Measurements from ENCODE around the gene SCG5. TPM values are rescaled to one million over a fixed set of nuclear protein-coding genes. Genes with fewer than 3 reads are reported as not detected.

The SCG5 gene
- total RNA-seq, 1 donor from 2014 or later = 25.1 TPM

GRCh38 chr15:32646291-32646690 is 4.8 kb downstream of the SCG5 start:
- Mint-ChIP-seq H3K36me3 (ENCODE audit: low read depth) (peaks cover 5% of the 10 kb centered on the region), H3K27ac (ENCODE audit: unreplicated experiment) (no peak overlapping the region), H3K27me3 (ENCODE audit: low read depth) (no peaks in the 10 kb centered on the region), H3K4me1 (peaks cover 14% of the 10 kb centered on the region), H3K9me3 (no peaks in the 10 kb centered on the region), H3K4me3 (no peak overlapping the region)
- TF ChIP-seq CTCF (conservative IDR thresholded peaks at IDR 0.05) = no peak
- no peak for DNase-seq (ENCODE audit: low read depth, low spot score)

GRCh38 chr15:32649342-32649741 is 7.8 kb downstream of the SCG5 start:
- DNase-seq (ENCODE audit: low read depth, low spot score) = no peak

DNA sequence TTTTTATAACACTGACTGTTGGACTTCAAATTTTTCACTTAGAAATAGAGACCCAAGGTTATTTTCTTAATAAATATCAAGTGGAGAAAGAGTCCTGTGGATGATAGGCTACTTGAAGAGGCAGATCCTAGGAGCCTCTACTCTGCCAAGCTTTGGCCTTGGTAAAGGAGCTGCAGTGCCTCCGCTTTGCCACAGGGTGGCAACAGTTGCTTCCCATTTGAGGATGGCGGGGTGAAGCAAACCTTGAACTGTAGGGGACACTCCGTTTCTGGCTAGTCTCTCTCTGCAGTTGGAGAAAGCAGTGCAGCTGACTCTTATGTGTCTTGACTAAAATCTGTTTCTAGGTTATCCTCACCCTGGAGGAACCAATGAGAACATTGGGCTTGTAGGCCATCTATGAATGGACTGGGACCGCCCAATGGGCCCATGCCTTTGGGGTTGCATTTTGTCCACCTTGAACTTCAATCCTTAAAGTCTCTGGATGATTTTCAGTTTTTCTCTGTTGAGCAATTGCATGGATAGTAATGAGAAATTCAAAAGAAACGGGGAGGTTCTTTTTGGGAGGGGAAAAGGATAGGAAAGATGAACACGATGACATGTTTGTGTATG is 9.8 kb downstream of the SCG5 start:
- no peaks in the 10 kb centered on the region for H3K4me1 Mint-ChIP-seq
- DNase-seq (ENCODE audit: low read depth, low spot score) = peak; percentile 48
- peak; percentile 77 for TF ChIP-seq CTCF (conservative IDR thresholded peaks at IDR 0.05)

More at GRCh38 chr15:32649342-32649741, 7.8 kb downstream of the SCG5 start:
- no peaks in the 10 kb centered on the region for H3K27me3 Mint-ChIP-seq (ENCODE audit: low read depth)
- no peak overlapping the region for H3K27ac Mint-ChIP-seq (ENCODE audit: unreplicated experiment)
- no peaks in the 10 kb centered on the region for H3K9me3 Mint-ChIP-seq
- no peak overlapping the region for H3K4me3 Mint-ChIP-seq
- no peaks in the 10 kb centered on the region for H3K4me1 Mint-ChIP-seq
- peaks cover 4% of the 10 kb centered on the region for H3K36me3 Mint-ChIP-seq (ENCODE audit: low read depth)
- TF ChIP-seq CTCF (conservative IDR thresholded peaks at IDR 0.05) = peak; percentile 46

DNA sequence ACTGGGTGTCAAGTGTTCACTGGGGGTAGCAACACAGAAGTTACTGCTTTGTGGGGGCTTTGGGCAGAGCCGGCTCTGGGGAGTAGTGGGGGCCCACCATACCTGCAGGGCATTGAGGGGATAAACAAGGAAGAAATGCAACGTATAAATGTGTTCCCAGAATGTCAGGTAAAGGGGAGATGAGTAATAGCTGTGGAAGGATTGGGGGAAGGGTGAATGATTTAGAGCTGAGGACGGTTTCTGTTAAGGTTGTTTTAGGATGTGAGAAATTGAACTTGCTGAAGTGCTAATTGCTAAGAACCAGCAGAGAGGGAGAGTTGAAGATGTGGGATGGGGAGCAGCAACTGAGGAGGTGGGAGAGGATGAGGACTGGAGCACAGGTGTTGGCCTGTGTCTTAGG is 10.7 kb downstream of the SCG5 start:
- TF ChIP-seq CTCF (conservative IDR thresholded peaks at IDR 0.05) = no peak
- no peak overlapping the region for H3K4me3 Mint-ChIP-seq
- H3K4me1 Mint-ChIP-seq = no peaks in the 10 kb centered on the region
- peaks cover 4% of the 10 kb centered on the region for H3K36me3 Mint-ChIP-seq (ENCODE audit: low read depth)
- H3K27ac Mint-ChIP-seq (ENCODE audit: unreplicated experiment) = no peak overlapping the region
- DNase-seq (ENCODE audit: low read depth, low spot score) = no peak
- H3K9me3 Mint-ChIP-seq = no peaks in the 10 kb centered on the region
- no peaks in the 10 kb centered on the region for H3K27me3 Mint-ChIP-seq (ENCODE audit: low read depth)

More for the DNA sequence above, 9.8 kb downstream of the SCG5 start:
- Mint-ChIP-seq H3K9me3 (no peaks in the 10 kb centered on the region), H3K4me3 (no peak overlapping the region), H3K36me3 (ENCODE audit: low read depth) (peaks cover 4% of the 10 kb centered on the region), H3K27ac (ENCODE audit: unreplicated experiment) (no peak overlapping the region), H3K27me3 (ENCODE audit: low read depth) (no peaks in the 10 kb centered on the region)

- no peaks in the 10 kb centered on the region for H3K27me3 Mint-ChIP-seq (ENCODE audit: low read depth)
- H3K9me3 Mint-ChIP-seq = no peaks in the 10 kb centered on the region
- no peak for TF ChIP-seq CTCF (conservative IDR thresholded peaks at IDR 0.05)
Measured at GRCh38 chr15:32656091-32656490, 14.6 kb downstream of the SCG5 start.

More at GRCh38 chr15:32656091-32656490, 14.6 kb downstream of the SCG5 start:
- Mint-ChIP-seq H3K4me3 (no peak overlapping the region), H3K36me3 (ENCODE audit: low read depth) (no peaks in the 10 kb centered on the region), H3K4me1 (no peaks in the 10 kb centered on the region), H3K27ac (ENCODE audit: unreplicated experiment) (no peak overlapping the region)
- no peak for DNase-seq (ENCODE audit: low read depth, low spot score)

All from neural crest cell (in vitro differentiated cells).